Stimulated activated CD4-positive, alpha-beta T cell treated with anti-CD3 and anti-CD28 coated beads, TNF-alpha, amount 100 ng/mL, for 48 hours (primary cell): Measurements from ENCODE around the gene SIL1.
"Not testable (repeated sequence)": the region's sequence is repeated elsewhere in the genome, so short reads cannot be mapped to it uniquely, and the experiment has no call there.

Source experiments
- DNase-seq, 3 donors: peaks; one replicate each; pipeline ENCODE4 v3.0.0-alpha.2; 2020; ENCODE audit warnings: low read depth in 3 of 3

The SIL1 gene

DNA sequence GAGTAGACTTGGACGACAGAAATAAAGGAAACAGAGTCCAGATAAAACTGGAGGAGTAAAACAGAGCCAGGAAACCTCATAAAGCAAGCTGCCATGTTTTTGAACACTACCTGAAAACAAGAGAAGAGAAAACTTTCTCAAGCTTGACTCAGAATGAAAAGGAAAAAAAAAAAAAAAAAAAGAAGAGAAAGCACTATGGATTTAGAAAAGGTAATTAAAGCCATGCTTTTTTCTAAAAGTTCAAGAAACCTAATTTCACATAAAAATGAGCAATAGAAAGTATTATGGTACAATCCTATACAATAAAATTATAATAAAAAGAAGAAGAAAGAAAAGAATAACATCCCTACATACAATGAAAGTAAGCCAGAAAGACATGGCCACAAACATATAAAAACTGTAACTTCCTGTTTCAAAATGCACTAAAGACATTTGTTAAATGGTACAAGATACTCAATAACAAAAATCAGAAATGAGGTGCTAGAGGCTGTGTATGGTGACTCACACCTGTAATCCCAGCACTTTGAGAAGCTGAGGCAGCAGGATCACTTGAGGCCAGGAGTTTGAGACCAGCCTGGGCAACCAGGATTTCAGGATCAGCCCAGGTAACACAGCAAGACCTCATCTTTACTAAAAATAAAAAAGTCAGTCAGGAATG lies 129.5 kb downstream of the SIL1 start:
- DNase-seq = no peak

DNA sequence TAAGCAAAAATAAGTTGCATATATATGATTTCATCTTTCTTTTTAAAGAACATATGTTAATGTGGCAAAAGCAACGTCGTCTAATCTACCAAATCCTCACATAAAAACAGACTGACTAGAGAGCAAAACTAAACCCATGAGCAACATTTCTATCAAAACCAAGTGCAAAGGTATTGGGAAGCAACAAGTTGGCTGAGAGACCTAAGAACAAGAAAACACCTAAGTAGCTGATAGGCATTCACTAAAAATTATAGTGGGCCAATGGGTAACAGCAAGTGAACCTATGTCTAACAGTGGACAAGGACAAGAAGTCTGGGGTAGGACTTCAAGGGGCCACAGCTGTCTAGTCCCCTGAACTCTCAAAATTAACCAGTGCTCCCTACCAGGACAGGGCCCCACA lies 130.1 kb downstream of the SIL1 start:
- DNase-seq = no peak

DNA sequence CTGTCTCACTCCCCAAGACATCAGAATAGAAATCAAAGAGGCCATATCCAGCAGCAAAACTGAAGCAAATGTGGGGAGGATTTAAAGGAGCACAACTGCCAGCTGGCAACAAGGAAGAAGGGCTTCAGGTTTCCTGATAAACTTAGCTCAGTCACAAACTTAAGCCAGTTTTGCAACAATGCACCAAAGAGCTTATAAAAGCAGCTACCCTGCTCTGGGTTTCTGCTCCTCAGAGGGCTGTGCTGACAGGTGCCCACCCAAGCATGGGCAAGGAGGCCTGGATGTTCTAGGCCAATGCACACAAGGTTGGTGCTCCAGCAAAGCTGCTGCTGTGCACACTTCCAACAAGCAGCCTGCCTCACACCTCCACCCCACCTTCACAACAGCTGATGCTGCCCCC lies 132.9 kb downstream of the SIL1 start:
- no peak for DNase-seq

DNA sequence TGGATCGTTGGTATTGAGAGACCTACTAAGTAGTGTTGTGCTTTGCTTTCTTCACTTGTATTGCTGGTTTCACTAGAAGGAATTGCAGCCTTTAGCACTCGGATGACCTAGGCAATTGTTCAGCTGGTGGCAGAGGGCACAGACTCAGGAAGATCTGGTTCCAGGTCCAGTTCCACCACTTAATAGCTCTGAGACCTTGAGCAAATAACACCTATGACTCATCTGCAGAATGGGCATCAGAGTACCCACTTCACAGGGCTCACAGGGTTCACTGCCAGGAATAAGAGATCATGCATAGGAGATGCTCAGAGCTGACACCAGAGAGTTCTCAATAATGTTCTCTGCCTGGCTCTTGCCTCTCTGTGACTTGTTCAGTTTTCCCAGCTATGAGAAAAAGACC lies 133.6 kb downstream of the SIL1 start:
- no peak for DNase-seq

DNA sequence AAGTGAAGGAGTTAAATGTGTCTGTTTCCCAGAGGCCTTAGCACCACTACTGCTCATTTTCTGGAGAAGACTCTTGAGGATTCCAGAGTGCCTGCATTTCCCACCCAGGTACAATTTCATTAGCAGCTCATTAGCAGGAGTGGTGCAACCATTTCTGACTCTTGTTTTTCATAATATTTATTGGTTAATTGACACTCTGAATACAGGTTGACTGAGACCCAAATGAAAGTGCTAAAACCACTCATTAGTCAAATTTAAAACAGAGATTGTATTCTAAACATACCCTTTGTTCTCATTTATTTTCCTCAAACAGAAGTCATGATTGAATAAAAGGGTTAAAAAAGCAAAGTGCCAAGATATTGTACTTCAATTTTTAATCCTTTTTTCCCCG lies 134.5 kb downstream of the SIL1 start:
- DNase-seq = no peak

DNA sequence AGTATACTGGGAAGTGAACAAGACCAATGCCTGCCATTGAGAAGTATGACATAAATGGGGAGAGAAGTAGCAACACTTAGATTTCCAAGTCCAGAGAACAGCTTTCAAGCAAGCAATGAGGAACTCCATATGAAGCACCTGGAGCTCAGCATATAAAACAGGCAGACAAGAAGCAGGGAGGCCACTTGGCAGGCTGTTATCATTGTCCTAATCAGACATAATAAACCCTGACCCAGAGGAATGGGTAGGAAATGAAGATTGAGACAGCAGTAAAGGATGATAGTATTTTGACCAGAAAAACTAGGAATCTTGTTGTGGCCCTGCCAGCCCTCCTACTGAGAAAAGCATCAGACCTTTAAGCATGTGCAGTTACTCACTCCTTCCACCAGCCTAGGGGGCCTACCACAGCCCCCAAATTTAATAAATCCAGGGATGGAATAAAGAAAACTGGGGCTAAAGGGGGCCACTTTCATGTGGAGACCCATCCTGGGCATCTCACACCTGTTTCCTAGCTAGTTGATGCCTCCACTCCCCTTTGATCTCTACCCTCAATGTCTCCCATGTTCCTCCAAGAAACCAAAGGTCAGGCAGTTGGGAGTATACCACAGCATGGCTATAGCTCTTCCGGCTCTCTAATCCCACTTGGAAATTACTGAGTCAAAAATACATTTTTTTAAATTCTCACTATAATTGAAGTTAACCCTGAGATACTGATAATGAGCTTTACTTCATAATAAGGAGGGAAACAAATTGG lies 135.1 kb downstream of the SIL1 start:
- no peak for DNase-seq

DNA sequence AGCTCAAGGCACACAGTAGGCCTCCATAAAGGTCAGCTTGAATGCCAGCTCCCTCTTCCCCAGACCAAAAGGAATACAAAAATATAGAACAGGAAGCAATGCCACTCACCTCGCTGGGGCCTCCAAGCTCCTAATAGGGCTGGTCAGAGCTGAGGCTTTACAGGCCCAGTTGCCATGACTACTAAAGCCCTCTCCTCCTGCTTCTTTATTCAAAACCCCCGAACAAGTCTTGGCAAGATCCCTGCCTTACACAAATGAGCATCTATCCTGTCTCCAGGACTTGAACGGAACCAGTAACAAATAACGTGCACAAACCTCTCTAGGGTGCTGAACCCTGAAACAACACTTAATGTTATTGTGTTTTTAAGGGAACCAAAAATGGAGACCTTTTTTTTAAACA lies 136.3 kb downstream of the SIL1 start:
- DNase-seq = no peak

DNA sequence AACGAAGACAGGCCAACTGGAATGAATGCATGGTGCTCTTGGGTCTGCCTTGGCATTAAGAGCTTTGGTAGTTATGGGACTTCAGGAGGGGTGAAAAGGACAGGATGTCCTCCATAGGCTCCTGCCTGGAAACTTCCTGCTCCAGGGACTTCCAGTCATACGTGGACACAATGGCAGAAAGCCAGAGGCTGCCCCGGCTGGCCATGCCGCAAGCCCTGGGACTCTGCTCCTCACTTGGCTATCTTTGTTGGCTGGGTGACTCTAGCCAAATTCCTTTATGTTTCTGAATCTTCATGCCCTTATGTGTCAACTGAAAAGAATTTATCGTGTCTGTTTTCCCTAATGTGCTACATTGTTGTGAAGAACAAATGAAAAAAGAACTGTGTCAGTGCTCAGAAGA lies 136.9 kb downstream of the SIL1 start:
- no peak for DNase-seq

DNA sequence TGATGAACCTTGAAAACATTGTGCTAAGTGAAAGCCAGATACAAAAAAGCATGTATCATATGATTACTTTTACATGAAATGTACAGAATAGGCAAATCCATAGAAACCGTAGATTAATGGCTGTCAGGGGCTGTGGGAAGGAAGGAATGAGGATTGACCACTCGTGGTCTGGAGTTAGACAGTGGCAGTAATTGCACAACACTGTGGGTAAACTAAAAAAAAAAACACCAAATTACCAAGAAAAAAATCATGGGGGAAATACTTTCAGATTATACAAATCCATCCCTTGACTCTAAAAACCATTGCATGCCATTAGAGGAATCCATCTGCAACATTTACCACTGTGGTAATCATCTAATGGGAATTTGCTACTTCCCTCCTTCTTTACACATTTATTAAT lies 140.0 kb downstream of the SIL1 start:
- no peak for DNase-seq

DNA sequence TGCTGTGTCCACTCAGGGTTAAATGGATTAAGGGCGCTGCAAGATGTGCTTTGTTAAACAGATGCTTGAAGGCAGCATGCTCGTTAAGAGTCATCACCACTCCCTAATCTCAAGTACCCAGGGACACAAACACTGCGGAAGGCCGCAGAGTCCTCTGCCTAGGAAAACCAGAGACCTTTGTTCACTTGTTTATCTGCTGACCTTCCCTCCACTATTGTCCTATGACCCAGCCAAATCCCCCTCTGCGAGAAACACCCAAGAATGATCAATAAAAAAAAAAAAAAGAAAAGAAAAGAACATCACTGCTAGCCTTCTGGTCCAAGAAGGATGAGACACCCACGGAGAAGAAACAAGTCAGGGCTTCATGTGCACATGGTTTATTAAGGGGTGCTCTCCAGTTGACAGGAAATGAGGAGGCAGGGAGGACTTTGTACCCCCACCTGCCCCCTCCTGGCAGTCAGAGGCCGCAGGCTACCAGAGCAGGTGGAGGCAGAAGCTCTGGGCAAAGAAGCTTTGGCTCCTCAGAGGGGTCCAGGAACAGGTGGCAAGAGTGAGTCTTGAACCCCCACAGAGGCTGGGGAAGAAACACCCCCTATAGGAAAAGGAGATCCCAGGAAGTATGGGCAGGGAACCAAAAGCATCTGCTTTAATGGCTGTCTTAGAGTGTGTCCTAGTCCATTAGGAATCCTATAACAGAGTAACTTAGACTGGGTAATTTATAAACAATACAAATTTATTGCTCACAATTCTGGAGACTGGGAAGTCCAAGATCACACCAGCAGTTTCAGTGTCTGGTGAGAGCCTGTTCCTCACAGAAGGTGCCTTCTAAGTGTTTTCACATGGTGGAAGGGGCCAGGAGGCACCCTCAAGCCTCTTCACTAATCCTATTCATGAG lies 140.9 kb downstream of the SIL1 start:
- not testable (repeated sequence) for DNase-seq

DNA sequence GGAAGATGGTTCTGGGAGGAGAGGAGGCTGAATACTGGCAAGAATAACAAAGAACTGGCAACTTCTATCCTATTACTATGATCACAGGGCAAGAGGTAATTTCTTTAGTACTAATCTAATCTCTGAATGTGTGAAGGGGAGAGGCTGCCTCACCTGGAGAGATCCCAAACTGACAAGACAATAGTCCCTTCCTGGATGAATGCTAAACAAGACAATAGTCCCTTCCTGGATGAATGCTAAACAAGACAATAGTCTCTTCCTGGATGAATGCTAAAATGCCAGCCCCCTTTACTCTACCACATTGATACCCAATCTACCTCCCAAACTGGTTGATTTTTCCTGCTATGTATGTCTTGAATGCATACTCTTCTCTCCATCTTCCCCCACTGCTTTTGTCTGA lies 145.2 kb downstream of the SIL1 start:
- DNase-seq = no peak

DNA sequence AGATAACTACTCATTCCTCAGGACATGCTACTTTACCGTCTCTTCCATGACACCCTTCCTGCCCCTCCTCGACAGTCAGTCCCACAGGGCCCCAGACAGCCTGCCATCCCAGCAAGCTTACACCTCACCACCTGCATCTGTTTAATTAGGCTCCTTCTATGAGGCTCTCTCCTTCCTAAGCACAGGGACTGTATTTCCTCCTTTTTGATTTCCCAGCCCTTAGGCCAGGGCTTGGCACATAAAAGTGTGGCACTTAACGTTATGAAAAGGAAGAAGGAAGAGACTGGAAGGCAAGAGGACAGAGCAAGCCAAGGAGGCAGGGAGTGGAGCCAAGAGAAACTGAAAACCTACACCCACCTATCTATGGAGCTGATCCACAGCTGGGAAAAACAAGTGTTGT lies 146.8 kb downstream of the SIL1 start:
- DNase-seq = no peak

DNA sequence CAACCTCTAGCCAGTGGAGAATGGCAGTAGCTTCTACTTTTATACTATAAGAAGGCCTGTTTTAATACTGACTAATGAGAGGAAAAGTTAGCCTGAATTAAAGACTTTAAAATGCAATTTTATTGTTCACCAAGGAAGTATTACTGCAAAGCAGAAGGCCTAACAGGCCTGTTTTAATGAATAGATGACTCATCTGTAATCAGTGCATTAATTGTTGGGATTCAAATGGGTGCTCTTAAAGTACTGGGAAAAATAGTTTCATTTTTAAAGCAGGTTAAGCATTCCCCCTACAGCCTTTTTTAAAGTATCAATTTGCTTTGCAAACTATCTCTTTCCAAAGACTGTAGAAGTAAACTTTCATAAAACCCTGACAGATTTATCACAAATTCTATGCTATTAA lies 147.7 kb downstream of the SIL1 start:
- no peak for DNase-seq

DNA sequence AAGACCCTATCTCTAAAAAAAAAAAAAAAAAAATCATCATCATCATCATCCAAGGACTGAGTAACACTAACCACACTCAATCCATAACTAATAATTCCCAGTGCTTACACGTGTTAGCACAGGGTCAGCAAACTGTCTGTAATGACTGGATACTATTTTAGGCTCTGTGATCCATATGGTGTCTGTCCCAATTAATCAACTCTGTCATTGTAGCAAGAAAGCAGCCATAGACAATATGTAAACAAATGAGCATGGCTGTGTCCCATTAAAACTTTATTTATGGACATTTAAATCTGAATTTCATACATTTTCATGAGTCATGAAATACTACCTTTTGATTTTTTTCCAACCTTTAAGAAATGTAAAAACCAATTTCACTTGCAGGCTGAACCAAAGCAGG lies 148.4 kb downstream of the SIL1 start:
- no peak for DNase-seq

DNA sequence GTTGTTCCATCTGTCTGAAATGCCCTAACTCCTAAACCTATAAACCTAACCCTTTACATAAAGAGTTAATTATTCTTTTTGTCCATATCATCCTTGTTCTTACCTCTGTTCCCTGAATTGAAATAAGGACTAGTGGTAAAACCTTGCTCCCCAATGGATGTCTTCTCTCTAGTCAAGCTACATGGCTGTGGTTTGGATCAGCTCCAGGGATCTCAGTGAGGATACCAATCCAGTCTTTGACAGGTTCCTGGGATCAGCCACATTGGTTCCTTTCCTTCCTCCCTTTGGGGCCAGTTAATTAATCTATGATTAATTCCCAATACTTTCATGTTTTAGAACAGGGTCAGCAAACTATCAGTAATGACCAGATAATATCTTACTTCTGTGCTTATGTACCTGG lies 151.6 kb downstream of the SIL1 start:
- no peak for DNase-seq

DNA sequence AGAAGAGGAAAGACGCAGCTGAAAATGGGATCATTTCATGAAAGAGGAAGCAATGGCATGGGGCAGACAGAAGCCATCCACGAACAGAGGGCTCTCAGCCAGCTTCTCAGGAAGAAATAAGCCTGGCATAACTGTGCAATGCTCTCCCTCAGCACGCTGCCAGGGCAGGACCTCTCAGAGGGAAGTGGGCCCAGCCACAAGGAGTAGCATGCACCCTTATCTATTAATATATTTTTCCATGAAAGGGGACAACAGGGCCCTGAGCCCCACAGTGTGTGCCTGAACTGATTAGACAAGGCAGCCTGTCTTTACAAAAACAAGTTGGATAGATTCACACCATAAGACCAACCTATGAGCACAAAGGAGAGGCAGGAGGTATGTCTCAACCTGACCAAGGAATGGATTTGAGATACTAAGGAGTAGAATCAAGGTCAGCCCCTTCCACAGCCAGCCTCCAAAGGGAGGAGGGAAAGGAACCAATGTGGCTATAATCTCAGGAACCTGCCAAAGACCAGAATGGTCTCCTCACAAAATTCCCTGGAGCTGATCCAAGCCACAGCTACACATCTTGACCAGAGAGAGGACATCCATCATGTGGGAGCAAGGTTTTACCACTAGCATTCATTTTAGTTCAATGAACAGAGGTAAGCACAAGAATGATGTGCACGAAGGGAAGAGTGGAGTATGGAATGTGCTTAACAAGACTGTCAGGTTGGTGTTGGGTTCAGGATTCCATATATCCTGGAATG lies 154.8 kb downstream of the SIL1 start:
- DNase-seq = no peak

DNA sequence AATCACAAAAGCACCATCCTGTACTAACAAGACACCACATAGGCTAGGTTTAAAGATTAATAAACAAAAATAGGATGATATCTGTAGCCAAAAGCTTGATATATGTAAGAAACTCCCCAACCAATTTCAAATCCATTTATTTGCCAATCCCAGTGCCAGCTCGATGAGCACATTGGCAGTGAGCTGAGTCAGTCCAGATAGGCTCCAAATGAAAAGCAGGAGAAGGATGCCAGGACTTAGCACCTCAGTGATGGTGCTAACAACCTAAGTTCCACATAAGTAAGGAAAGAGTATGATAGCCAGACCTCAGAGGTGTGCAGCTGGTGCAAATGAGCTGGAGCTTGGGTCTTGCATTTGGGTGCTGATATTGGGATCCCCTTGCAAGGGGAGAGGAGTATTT lies 158.1 kb downstream of the SIL1 start:
- DNase-seq = no peak

DNA sequence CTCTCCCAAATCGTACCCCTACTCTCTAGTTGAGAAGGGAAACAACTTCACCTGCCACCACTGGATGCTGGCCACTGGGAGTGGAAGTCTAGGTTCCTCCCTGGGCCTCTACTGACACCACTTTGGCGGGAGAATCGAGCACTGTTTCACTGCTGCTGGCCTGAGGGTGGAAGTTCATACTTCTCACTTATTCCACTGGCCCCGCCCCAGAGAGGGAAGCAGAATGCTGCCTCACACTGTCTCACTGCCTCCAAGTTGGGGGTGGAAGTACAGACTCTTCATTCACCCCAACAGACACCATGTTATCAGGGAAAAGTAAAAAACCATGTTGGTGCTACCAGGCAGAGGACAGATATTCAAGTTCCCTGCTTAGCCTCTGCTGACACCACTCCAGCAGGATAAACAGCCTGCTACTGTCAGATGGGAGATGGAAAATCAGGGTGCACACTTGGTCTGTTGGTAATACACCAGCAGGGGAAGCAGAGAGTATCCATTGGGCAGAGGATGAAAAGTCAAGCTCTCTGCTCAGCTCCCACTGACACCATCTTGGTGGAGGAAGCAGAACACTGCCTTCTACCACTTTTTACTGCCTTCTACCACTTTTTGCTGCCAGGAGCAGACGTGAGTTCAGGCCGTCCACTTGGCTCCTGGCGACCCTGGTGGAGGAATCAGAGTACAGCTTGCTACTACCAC lies 159.4 kb downstream of the SIL1 start:
- no peak for DNase-seq

DNA sequence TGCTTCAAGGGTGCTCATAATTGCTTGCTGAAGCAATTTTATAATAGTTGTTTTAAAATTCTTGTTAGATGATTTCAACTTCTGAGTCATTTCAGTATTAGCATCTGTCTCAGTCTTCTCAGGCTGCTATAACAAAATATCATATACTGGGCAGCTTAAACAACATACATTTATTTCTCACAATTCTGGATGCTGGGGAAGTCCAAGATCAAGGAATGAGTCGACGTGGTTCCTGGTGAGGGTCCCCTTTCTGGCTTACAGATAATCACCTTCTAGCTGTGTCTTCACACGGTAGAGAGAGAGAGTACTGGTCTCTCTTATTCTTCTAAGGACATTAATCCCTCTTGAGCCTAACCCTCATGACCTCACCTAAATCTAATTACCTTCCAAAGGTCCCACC lies 160.4 kb downstream of the SIL1 start:
- no peak for DNase-seq

DNA sequence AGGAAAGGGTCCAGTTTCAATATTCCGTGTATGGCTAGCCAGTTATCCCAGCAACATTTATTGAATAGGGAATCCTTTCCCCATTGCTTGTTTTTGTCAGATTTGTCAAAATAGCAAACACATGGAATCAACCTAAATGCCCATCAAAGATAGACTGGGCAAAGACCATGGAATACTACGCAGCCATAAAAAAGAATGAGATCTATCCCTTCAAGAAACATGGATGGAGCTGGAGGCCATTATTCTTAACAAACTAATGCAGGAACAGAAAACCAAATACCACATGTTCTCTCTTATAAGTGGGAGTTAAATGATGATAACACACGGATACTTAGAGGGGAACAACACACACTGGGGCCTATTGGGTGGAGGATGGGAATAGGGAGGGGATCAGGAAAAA lies 161.8 kb downstream of the SIL1 start:
- not testable (repeated sequence) for DNase-seq

DNA sequence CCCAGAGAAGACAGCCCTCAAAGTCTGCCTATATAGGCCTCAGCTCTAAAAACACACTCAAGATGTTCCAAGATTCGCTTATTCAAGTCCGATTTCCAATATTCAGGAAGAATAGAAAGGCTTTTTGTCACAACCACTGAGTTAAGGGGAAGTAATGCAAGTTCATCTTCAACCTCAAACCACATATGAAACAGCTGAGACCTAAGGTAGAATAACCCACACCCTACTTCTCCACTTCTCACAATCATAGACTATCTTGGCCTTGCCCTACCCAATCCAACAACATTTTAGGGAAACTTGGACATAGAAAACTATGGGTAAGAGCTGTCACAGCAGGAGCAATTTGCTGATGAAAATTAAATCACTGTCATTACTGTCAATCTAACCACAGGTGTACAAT lies 171.0 kb downstream of the SIL1 start:
- no peak for DNase-seq
